GM23248 (cell line): ENCODE data around the gene DNAH2.

Source experiments
- EZH2 ChIP-seq: fragments of 200-600 bp; sonication (generic); IDR thresholded peaks from 2 replicates; pipeline ENCODE4 v1.6.1; 2018; ENCODE audit warnings: antibody characterized with exemption, mild to moderate bottlenecking; ENCODE audit not compliant: insufficient read depth, poor library complexity, severe bottlenecking
- EZH2phosphoT487 ChIP-seq: fragments of 200-600 bp; sonication (generic); IDR thresholded peaks from 2 replicates; pipeline ENCODE4 v1.6.1; 2018; ENCODE audit warnings: antibody characterized with exemption, moderate library complexity, mild to moderate bottlenecking, low read depth; ENCODE audit not compliant: insufficient read depth

GRCh38 chr17:7836596-7837407 is 119.3 kb downstream of the DNAH2 start:
- TF ChIP-seq EZH2 (no peak), EZH2phosphoT487 (no peak)
